IMR-90 (cell line): ENCODE data around the gene JPH4. TPM values are rescaled to one million over a fixed set of nuclear protein-coding genes. Genes with fewer than 3 reads are reported as not detected.

Source experiments
- ATAC-seq: fragments of 200-7000 bp; cut with Tn5 transposase; 2 replicates; pipeline ENCODE4 v1.9.1; 2020; ENCODE audit warnings: low read depth, mild to moderate bottlenecking, moderate library complexity
- BruUV-seq: library from RNA; stranded (reverse); fragments of 400-500 nt; replicated peaks from 2 replicates; lab custom pipeline; 2021; lab: Mats Ljungman, UMichigan
- CTCF ChIA-PET: fragments of 300-600 bp; formaldehyde crosslinking; extraction: SDS; loops from one replicate; lab custom pipeline; 2021; ENCODE audit warnings: antibody characterized with exemption; lab: Yijun Ruan, JAX
- POLR2A ChIA-PET: fragments of 300-600 bp; sonication (Branson Sonifier 250); formaldehyde crosslinking; loops from one replicate; lab custom pipeline; 2022; ENCODE audit warnings: antibody characterized with exemption; ENCODE audit not compliant: unreplicated experiment; lab: Charles Lee
- DNase-seq: peaks from one replicate; pipeline ENCODE4 v3.0.0; 2013
- H2AFZ ChIP-seq: replicated peaks from 2 replicates; pipeline ENCODE3; 2013; ENCODE audit warnings: low read length, mild to moderate bottlenecking; ENCODE audit not compliant: poor library complexity
- H2AK5ac ChIP-seq: 2 replicates; pipeline ENCODE4 v1.6.1; 2013; ENCODE audit warnings: low read depth, low read length, inconsistent platforms
- H2AK9ac ChIP-seq: replicated peaks from 2 replicates; pipeline ENCODE3; 2013; ENCODE audit warnings: mild to moderate bottlenecking, low read depth, low read length, moderate library complexity; ENCODE audit not compliant: poor library complexity
- H2BK120ac ChIP-seq: 2 replicates; pipeline ENCODE4 v1.6.1; 2013; ENCODE audit warnings: low read depth, low read length, inconsistent platforms
- H2BK15ac ChIP-seq: 3 replicates; pipeline ENCODE4 v1.6.1; 2013; ENCODE audit warnings: low read depth, low read length, inconsistent platforms
- H2BK20ac ChIP-seq: 2 replicates; pipeline ENCODE4 v1.6.1; 2013; ENCODE audit warnings: low read depth, mild to moderate bottlenecking, inconsistent platforms, low read length, moderate library complexity
- H2BK5ac ChIP-seq: 2 replicates; pipeline ENCODE4 v1.6.1; 2013; ENCODE audit warnings: mild to moderate bottlenecking, low read depth, low read length, inconsistent platforms; ENCODE audit not compliant: poor library complexity, severe bottlenecking
- H3K14ac ChIP-seq: replicated peaks from 2 replicates; pipeline ENCODE4 v1.6.1; 2013; ENCODE audit warnings: low read depth, low read length, inconsistent platforms
- H3K18ac ChIP-seq: 2 replicates; pipeline ENCODE4 v1.6.1; 2013; ENCODE audit warnings: low read depth, low read length, control low read depth
- H3K23ac ChIP-seq: 2 replicates; pipeline ENCODE4 v1.6.1; 2013; ENCODE audit warnings: low read depth, low read length, inconsistent platforms
- H3K27ac ChIP-seq: 2 replicates; pipeline ENCODE4 v1.5.1; 2013; ENCODE audit warnings: mild to moderate bottlenecking, control low read depth, low read length; ENCODE audit not compliant: insufficient read depth
- H3K27me3 ChIP-seq: 2 replicates; pipeline ENCODE4 v1.6.1; 2013; ENCODE audit warnings: low read length; ENCODE audit not compliant: control insufficient read depth, insufficient read depth
- H3K36me3 ChIP-seq: 2 replicates; pipeline ENCODE4 v1.6.1; 2013; ENCODE audit warnings: low read length, mixed read lengths; ENCODE audit not compliant: control insufficient read depth, insufficient read depth
- H3K4ac ChIP-seq: 2 replicates; pipeline ENCODE4 v1.6.1; 2013; ENCODE audit warnings: low read depth, low read length, inconsistent platforms
- H3K4me1 ChIP-seq: 2 replicates; pipeline ENCODE4 v1.6.1; 2013; ENCODE audit warnings: low read length, mixed read lengths; ENCODE audit not compliant: control insufficient read depth, insufficient read depth
- H3K4me2 ChIP-seq: 2 replicates; pipeline ENCODE4 v1.6.1; 2013; ENCODE audit warnings: low read depth, mild to moderate bottlenecking, control low read depth, low read length, moderate library complexity
- H3K4me3 ChIP-seq: 2 replicates; pipeline ENCODE4 v1.5.1; 2013; ENCODE audit warnings: low read depth, mild to moderate bottlenecking, control low read depth, low read length, moderate library complexity; ENCODE audit not compliant: insufficient read depth
- H3K56ac ChIP-seq: 2 replicates; pipeline ENCODE4 v1.6.1; 2013; ENCODE audit warnings: low read length, inconsistent platforms; ENCODE audit not compliant: insufficient read depth; ENCODE audit errors: extremely low read depth
- H3K79me1 ChIP-seq, 2 experiments: 2 replicates each; pipeline ENCODE4 v1.6.1; 2013; ENCODE audit warnings: low read length in 2 of 2, inconsistent platforms in 1 of 2, low read depth in 1 of 2
- H3K9ac ChIP-seq: 2 replicates; pipeline ENCODE4 v1.6.1; 2013; ENCODE audit warnings: low read depth, low read length, control low read depth
- H3K9me1 ChIP-seq: 2 replicates; pipeline ENCODE4 v1.6.1; 2013; ENCODE audit warnings: low read length, inconsistent platforms; ENCODE audit not compliant: insufficient read depth
- H3K9me3 ChIP-seq: 2 replicates; pipeline ENCODE4 v1.6.1; 2013; ENCODE audit warnings: low read length; ENCODE audit not compliant: control insufficient read depth, insufficient read depth
- H4K20me1 ChIP-seq: 2 replicates; pipeline ENCODE4 v1.6.1; 2013; ENCODE audit warnings: low read length, inconsistent platforms; ENCODE audit not compliant: insufficient read depth
- H4K5ac ChIP-seq: 2 replicates; pipeline ENCODE4 v1.6.1; 2013; ENCODE audit warnings: mild to moderate bottlenecking, low read depth, low read length, control low read depth
- H4K8ac ChIP-seq, 2 experiments: 2 replicates each; pipeline ENCODE4 v1.6.1; 2013; ENCODE audit warnings: low read depth in 2 of 2, low read length in 2 of 2, control low read depth in 1 of 2, inconsistent platforms in 1 of 2
- H4K91ac ChIP-seq: 2 replicates; pipeline ENCODE4 v1.6.1; 2013; ENCODE audit warnings: low read depth, low read length, inconsistent platforms; ENCODE audit not compliant: insufficient read depth
- CHD1 ChIP-seq: IDR thresholded peaks from 2 replicates; pipeline ENCODE4 v1.6.1; 2012; ENCODE audit warnings: low read depth, low read length, improper control_type of control experiment
- MAZ ChIP-seq: IDR thresholded peaks from 2 replicates; pipeline ENCODE4 v1.6.1; 2012; ENCODE audit warnings: low read depth, mild to moderate bottlenecking, low read length, improper control_type of control experiment, moderate library complexity, borderline replicate concordance
- RCOR1 ChIP-seq: IDR thresholded peaks from 2 replicates; pipeline ENCODE4 v1.6.1; 2012; ENCODE audit warnings: mild to moderate bottlenecking, low read length, improper control_type of control experiment; ENCODE audit not compliant: insufficient replicate concordance
- WGBS, 2 experiments: methylation state at CpG; one replicate each; pipeline versions ENCODE4 v1.1.5 to v1.1.7; 2013; ENCODE audit warnings: missing lambda C conversion rate in 2 of 2; ENCODE audit not compliant: insufficient read length in 1 of 2; ENCODE audit errors: extremely low coverage in 2 of 2; 5-methylcytosine and 5-hydroxymethylcytosine counted together
- dilution Hi-C: fragments of 300-500 bp; cut with HindIII; formaldehyde crosslinking; loops from one replicate; pipeline ENCODE4 v1.14.3; 2018; ENCODE audit warnings: low sequenced_read_pairs; ENCODE audit not compliant: unreplicated experiment
- in situ Hi-C: fragments of 300-500 bp; cut with MboI; formaldehyde crosslinking; loops from 3 replicates; pipeline ENCODE4 v1.14.3; 2019; ENCODE audit warnings: low sequenced_read_pairs, inconsistent platforms, mixed read lengths
- intact Hi-C: fragments of 100-400 bp; cut with micrococcal nuclease; formaldehyde crosslinking; loops from 2 replicates; pipeline ENCODE4 v1.10.0; 2022
- polyA plus RNA-seq, 3 experiments: library from polyadenylated mRNA; depleted of rRNA; stranded (reverse); fragments of >200 nt; gene quantifications; 2 replicates each; pipeline ENCODE4 v1.2.3, GENCODE V29; 2012; ENCODE audit warnings: low replicate concordance in 1 of 3
- total RNA-seq: library from RNA; depleted of rRNA; stranded (reverse); fragments of >200 nt; gene quantifications from 2 replicates; pipeline ENCODE4 v1.2.3, GENCODE V29; 2012

The JPH4 gene
- total and polyA plus RNA-seq, 2 of the 4 experiments (the other 2 are of a cell fraction), result not detected

GRCh38 chr14:23530375-23531055 is 48.1 kb downstream of the JPH4 start:
- no peak for DNase-seq
- H3K23ac ChIP-seq, result no peak overlapping the region
- intact Hi-C loops, result no loop called here
- H3K79me1 ChIP-seq, result no peaks in the 10 kb centered on the region
- no peak overlapping the region for H2BK120ac ChIP-seq
- H3K36me3 ChIP-seq, result no peaks in the 10 kb centered on the region
- no peak overlapping the region for H2BK15ac ChIP-seq
- no peak overlapping the region for H3K27ac ChIP-seq
- H4K91ac ChIP-seq, result no peak overlapping the region
- dilution Hi-C loops, result no loop called here
- H2BK5ac ChIP-seq, result no peak overlapping the region
- POLR2A ChIA-PET, result no interaction called here
- no peak overlapping the region for H2AFZ ChIP-seq
- no peak overlapping the region for H2BK20ac ChIP-seq
- TF ChIP-seq RCOR1 (no peak), CHD1 (no peak), MAZ (no peak)
- H3K9ac ChIP-seq, result no peak overlapping the region
- H4K20me1 ChIP-seq, result no peaks in the 10 kb centered on the region
- no peaks in the 10 kb centered on the region for H3K9me1 ChIP-seq
- H4K5ac ChIP-seq, result no peak overlapping the region
- no TSS peak for BruUV-seq
- no peak overlapping the region for H3K14ac ChIP-seq
- H3K18ac ChIP-seq, result no peak overlapping the region
- H3K4me2 ChIP-seq, result no peak overlapping the region
- H3K9me3 ChIP-seq, result no peaks in the 10 kb centered on the region
- no peak overlapping the region for H3K4ac ChIP-seq
- no peak overlapping the region for H3K56ac ChIP-seq
- CTCF ChIA-PET, result interaction anchor here (0.7 kb wide), 1 partner anchor 52 kb away, joined by 3 read pairs; no protein-coding TSS in a partner anchor
- H3K27me3 ChIP-seq, result no peaks in the 10 kb centered on the region
- no peak overlapping the region for H4K8ac ChIP-seq
- H3K4me3 ChIP-seq, result no peak overlapping the region
- in situ Hi-C loops, result no loop called here
- ATAC-seq, result no peak
- H3K4me1 ChIP-seq, result no peaks in the 10 kb centered on the region
- no peak overlapping the region for H2AK5ac ChIP-seq
- 69% methylated on average over 6 of the region's 10 CpGs; no CpG with 5 or more reads in 1 of the 2 experiments for WGBS, 2 experiments
- no peak overlapping the region for H2AK9ac ChIP-seq
